ENCODE results near the gene PRR19.
"Not testable (repeated sequence)": the region's sequence is repeated elsewhere in the genome, so short reads cannot be mapped to it uniquely, and the experiment has no call there.

Gene PRR19

GRCh38 chr19:42325896-42326771 lies 24.2 kb downstream of the PRR19 start:
- no peak for DNase-seq (ENCODE audit: low read depth in 2 of 2)

GRCh38 chr19:42326969-42327368 lies 25.0 kb downstream of the PRR19 start:
- no peak for DNase-seq (ENCODE audit: low read depth in 2 of 2)

- DNase-seq (ENCODE audit: low read depth in 2 of 2): no peak
These were observed 25.4 kb downstream of the PRR19 start for GRCh38 chr19:42327381-42327780.

GRCh38 chr19:42328106-42328505 lies 26.2 kb downstream of the PRR19 start:
- DNase-seq (ENCODE audit: low read depth in 2 of 2): no peak

GRCh38 chr19:42328854-42329253 lies 26.9 kb downstream of the PRR19 start:
- DNase-seq (ENCODE audit: low read depth in 2 of 2): no peak

- no peak for DNase-seq (ENCODE audit: low read depth in 2 of 2)
These were observed 28.3 kb downstream of the PRR19 start for GRCh38 chr19:42330241-42330711.

GRCh38 chr19:42331333-42331732 lies 29.4 kb downstream of the PRR19 start:
- DNase-seq (ENCODE audit: low read depth in 2 of 2): not testable (repeated sequence)

- no peak for DNase-seq (ENCODE audit: low read depth in 2 of 2)
These were observed 30.1 kb downstream of the PRR19 start for GRCh38 chr19:42332059-42332458.

GRCh38 chr19:42333018-42333417 lies 31.1 kb downstream of the PRR19 start:
- no peak for DNase-seq (ENCODE audit: low read depth in 2 of 2)

- no peak for DNase-seq (ENCODE audit: low read depth in 2 of 2)
These were observed 32.2 kb downstream of the PRR19 start for GRCh38 chr19:42333975-42334696.

- no peak for DNase-seq (ENCODE audit: low read depth in 2 of 2)
These were observed 32.9 kb downstream of the PRR19 start for GRCh38 chr19:42334697-42335373.

- DNase-seq (ENCODE audit: low read depth in 2 of 2): no peak
These were observed 33.5 kb downstream of the PRR19 start for GRCh38 chr19:42335374-42335936.

GRCh38 chr19:42335971-42336370 lies 34.0 kb downstream of the PRR19 start:
- no peak for DNase-seq (ENCODE audit: low read depth in 2 of 2)

- DNase-seq (ENCODE audit: low read depth in 2 of 2): not testable (repeated sequence)
These were observed 37.4 kb downstream of the PRR19 start for GRCh38 chr19:42339126-42339860.

GRCh38 chr19:42339922-42340321 lies 38.0 kb downstream of the PRR19 start:
- not testable (repeated sequence) for DNase-seq (ENCODE audit: low read depth in 2 of 2)

GRCh38 chr19:42343344-42344110 lies 41.6 kb downstream of the PRR19 start:
- no peak for DNase-seq (ENCODE audit: low read depth in 2 of 2)

- no peak for DNase-seq (ENCODE audit: low read depth in 2 of 2)
These were observed 42.5 kb downstream of the PRR19 start for GRCh38 chr19:42344336-42344893.

- DNase-seq (ENCODE audit: low read depth in 2 of 2): no peak
These were observed 43.4 kb downstream of the PRR19 start for GRCh38 chr19:42345191-42345812.

- no peak for DNase-seq (ENCODE audit: low read depth in 2 of 2)
These were observed 46.3 kb downstream of the PRR19 start for GRCh38 chr19:42348211-42348610.

Measured in stimulated activated CD4-positive, alpha-beta T cell treated with anti-CD3 and anti-CD28 coated beads, Interleukin-4, amount 100 ng/mL, for 48 hours (primary cell).